NCI-H345 treated with DMSO at 0.1 percent for 48 hours (cell line): ENCODE measurements around the gene SNX14.
A peak's percentile ranks its signal among the peaks of the same experiment; 100 is the strongest.
"Not testable (repeated sequence)": the region's sequence is repeated elsewhere in the genome, so short reads cannot be mapped to it uniquely, and the experiment has no call there.

Experiments used
- DNase-seq: peaks from one replicate; lab custom pipeline; 2025; ENCODE audit not compliant: unreplicated experiment; lab: John Stamatoyannopoulos, UW

SNX14 gene

GRCh38 chr6:85585741-85586140, 7.9 kb downstream of the SNX14 start:
- DNase-seq, result no peak

- not testable (repeated sequence) for DNase-seq
Measured at GRCh38 chr6:85582832-85583231, 10.8 kb downstream of the SNX14 start.

- no peak for DNase-seq
Measured at GRCh38 chr6:85581572-85581971, 12.1 kb downstream of the SNX14 start.

- no peak for DNase-seq
Measured at GRCh38 chr6:85580878-85581267, 12.8 kb downstream of the SNX14 start.

GRCh38 chr6:85580118-85580877, 13.4 kb downstream of the SNX14 start:
- DNase-seq, result no peak

GRCh38 chr6:85579581-85579980, 14.1 kb downstream of the SNX14 start:
- no peak for DNase-seq

- no peak for DNase-seq
Measured at GRCh38 chr6:85576476-85576875, 17.2 kb downstream of the SNX14 start.

- DNase-seq, result no peak
Measured at GRCh38 chr6:85574932-85575598, 18.6 kb downstream of the SNX14 start.

GRCh38 chr6:85569323-85569722, 24.3 kb downstream of the SNX14 start:
- no peak for DNase-seq

GRCh38 chr6:85568411-85568810, 25.2 kb downstream of the SNX14 start:
- no peak for DNase-seq

GRCh38 chr6:85565736-85566135, 27.9 kb downstream of the SNX14 start:
- no peak for DNase-seq

GRCh38 chr6:85564223-85564622, 29.4 kb downstream of the SNX14 start:
- DNase-seq, result not testable (repeated sequence)

- DNase-seq, result no peak
Measured at GRCh38 chr6:85561750-85562357, 31.8 kb downstream of the SNX14 start.

- DNase-seq, result no peak
Measured at GRCh38 chr6:85556992-85557668, 36.5 kb downstream of the SNX14 start.

- DNase-seq, result no peak
Measured at GRCh38 chr6:85552652-85553051, 41.0 kb downstream of the SNX14 start.

GRCh38 chr6:85551264-85551663, 42.4 kb downstream of the SNX14 start:
- no peak for DNase-seq

- no peak for DNase-seq
Measured at GRCh38 chr6:85547719-85548118, 45.9 kb downstream of the SNX14 start.

- DNase-seq, result no peak
Measured at GRCh38 chr6:85544776-85545175, 48.9 kb downstream of the SNX14 start.

- DNase-seq, result peak; percentile 1
Measured at GRCh38 chr6:85537055-85537494, 56.6 kb downstream of the SNX14 start.

- DNase-seq, result not testable (repeated sequence)
Measured at GRCh38 chr6:85524281-85524680, 69.4 kb downstream of the SNX14 start.

GRCh38 chr6:85516168-85516567, 77.5 kb downstream of the SNX14 start:
- DNase-seq, result no peak
